ENCODE data around the gene UXS1.
A peak's percentile ranks its signal among the peaks of the same experiment; 100 is the strongest.
"Not testable (repeated sequence)": the region's sequence is repeated elsewhere in the genome, so short reads cannot be mapped to it uniquely, and the experiment has no call there.

UXS1 gene

GRCh38 chr2:106207246-106207645, 13.1 kb upstream of the UXS1 start:
- peaks cover 5% of the 10 kb centered on the region for H3K9me3 ChIP-seq (ENCODE audit: control insufficient read depth, low read length)
- H3K27ac ChIP-seq (ENCODE audit: low read depth, low read length, severe bottlenecking): no peak overlapping the region
- no CpG with 5 or more reads among the region's 2 CpGs for WGBS, 2 experiments (ENCODE audit: insufficient coverage in 2 of 2)
- H3K4me1 ChIP-seq (ENCODE audit: control insufficient read depth, insufficient read depth, low read length, poor library complexity, severe bottlenecking): no peaks in the 10 kb centered on the region
- H3K4me3 ChIP-seq (ENCODE audit: extremely low read depth, insufficient read depth, low read length, poor library complexity, severe bottlenecking): no peak overlapping the region
- no peaks in the 10 kb centered on the region for H3K36me3 ChIP-seq (ENCODE audit: control insufficient read depth, insufficient read depth, low read length)

GRCh38 chr2:106205488-106205887, 11.4 kb upstream of the UXS1 start:
- no peak overlapping the region for H3K27ac ChIP-seq (ENCODE audit: low read depth, low read length, severe bottlenecking)
- 100% methylated on average over 2 of the region's 5 CpGs; no CpG with 5 or more reads in 1 of the 2 experiments for WGBS, 2 experiments (ENCODE audit: insufficient coverage in 2 of 2)
- no peak overlapping the region for H3K4me3 ChIP-seq (ENCODE audit: extremely low read depth, insufficient read depth, low read length, poor library complexity, severe bottlenecking)
- no peaks in the 10 kb centered on the region for H3K36me3 ChIP-seq (ENCODE audit: control insufficient read depth, insufficient read depth, low read length)
- no peaks in the 10 kb centered on the region for H3K4me1 ChIP-seq (ENCODE audit: control insufficient read depth, insufficient read depth, low read length, poor library complexity, severe bottlenecking)
- H3K9me3 ChIP-seq (ENCODE audit: control insufficient read depth, low read length): peaks cover 5% of the 10 kb centered on the region

- not testable (repeated sequence) for H3K4me1 ChIP-seq (ENCODE audit: control insufficient read depth, insufficient read depth, low read length, poor library complexity, severe bottlenecking); H3K27ac ChIP-seq (ENCODE audit: low read depth, low read length, severe bottlenecking); H3K36me3 ChIP-seq (ENCODE audit: control insufficient read depth, insufficient read depth, low read length); H3K9me3 ChIP-seq (ENCODE audit: control insufficient read depth, low read length); H3K4me3 ChIP-seq (ENCODE audit: extremely low read depth, insufficient read depth, low read length, poor library complexity, severe bottlenecking)
- no CpG with 5 or more reads among the region's 1 CpG for WGBS, 2 experiments (ENCODE audit: insufficient coverage in 2 of 2)
These were observed 10.4 kb upstream of the UXS1 start for GRCh38 chr2:106204551-106204950.

GRCh38 chr2:106201661-106202060, 7.6 kb upstream of the UXS1 start:
- H3K36me3 ChIP-seq (ENCODE audit: control insufficient read depth, insufficient read depth, low read length): no peaks in the 10 kb centered on the region
- no CpG with 5 or more reads among the region's 2 CpGs for whole genome bisulfite sequencing, 2 experiments (ENCODE audit: insufficient coverage in 2 of 2)
- no peaks in the 10 kb centered on the region for H3K9me3 ChIP-seq (ENCODE audit: control insufficient read depth, low read length)
- H3K27ac ChIP-seq (ENCODE audit: low read depth, low read length, severe bottlenecking): no peak overlapping the region
- H3K4me1 ChIP-seq (ENCODE audit: control insufficient read depth, insufficient read depth, low read length, poor library complexity, severe bottlenecking): peaks cover 4% of the 10 kb centered on the region
- no peak overlapping the region for H3K4me3 ChIP-seq (ENCODE audit: extremely low read depth, insufficient read depth, low read length, poor library complexity, severe bottlenecking)

- peaks cover 4% of the 10 kb centered on the region for H3K4me1 ChIP-seq (ENCODE audit: control insufficient read depth, insufficient read depth, low read length, poor library complexity, severe bottlenecking)
- no peak overlapping the region for H3K27ac ChIP-seq (ENCODE audit: low read depth, low read length, severe bottlenecking)
- WGBS, 2 experiments (ENCODE audit: insufficient coverage in 2 of 2): 44 to 66% methylated on average over 2 to 3 of the region's 3 CpGs
- H3K4me3 ChIP-seq (ENCODE audit: extremely low read depth, insufficient read depth, low read length, poor library complexity, severe bottlenecking): no peak overlapping the region
- no peaks in the 10 kb centered on the region for H3K9me3 ChIP-seq (ENCODE audit: control insufficient read depth, low read length)
- no peaks in the 10 kb centered on the region for H3K36me3 ChIP-seq (ENCODE audit: control insufficient read depth, insufficient read depth, low read length)
These were observed 3.8 kb upstream of the UXS1 start for GRCh38 chr2:106197878-106198277.

GRCh38 chr2:106195981-106196380, 1.9 kb upstream of the UXS1 start:
- Histone ChIP-seq H3K4me3 (ENCODE audit: extremely low read depth, insufficient read depth, low read length, poor library complexity, severe bottlenecking) (no peak overlapping the region), H3K27ac (ENCODE audit: low read depth, low read length, severe bottlenecking) (no peak overlapping the region), H3K4me1 (ENCODE audit: control insufficient read depth, insufficient read depth, low read length, poor library complexity, severe bottlenecking) (peaks cover 8% of the 10 kb centered on the region), H3K9me3 (ENCODE audit: control insufficient read depth, low read length) (no peaks in the 10 kb centered on the region), H3K36me3 (ENCODE audit: control insufficient read depth, insufficient read depth, low read length) (no peaks in the 10 kb centered on the region)
- WGBS, 2 experiments (ENCODE audit: insufficient coverage in 2 of 2): 63 to 70% methylated on average over 3 to 5 of the region's 6 CpGs

- H3K36me3 ChIP-seq (ENCODE audit: control insufficient read depth, insufficient read depth, low read length): no peaks in the 10 kb centered on the region
- no peaks in the 10 kb centered on the region for H3K9me3 ChIP-seq (ENCODE audit: control insufficient read depth, low read length)
- H3K4me3 ChIP-seq (ENCODE audit: extremely low read depth, insufficient read depth, low read length, poor library complexity, severe bottlenecking): no peak overlapping the region
- 93% methylated on average over 4 to 6 of the region's 6 CpGs for WGBS, 2 experiments (ENCODE audit: insufficient coverage in 2 of 2)
- H3K27ac ChIP-seq (ENCODE audit: low read depth, low read length, severe bottlenecking): no peak overlapping the region
- peaks cover 8% of the 10 kb centered on the region for H3K4me1 ChIP-seq (ENCODE audit: control insufficient read depth, insufficient read depth, low read length, poor library complexity, severe bottlenecking)
These were observed 1.4 kb upstream of the UXS1 start for GRCh38 chr2:106195456-106195855.

- Histone ChIP-seq H3K36me3 (ENCODE audit: control insufficient read depth, insufficient read depth, low read length) (no peaks in the 10 kb centered on the region), H3K27ac (ENCODE audit: low read depth, low read length, severe bottlenecking) (no peak overlapping the region), H3K4me3 (ENCODE audit: extremely low read depth, insufficient read depth, low read length, poor library complexity, severe bottlenecking) (peak overlapping the region; percentile 95), H3K4me1 (ENCODE audit: control insufficient read depth, insufficient read depth, low read length, poor library complexity, severe bottlenecking) (peaks cover 8% of the 10 kb centered on the region), H3K9me3 (ENCODE audit: control insufficient read depth, low read length) (no peaks in the 10 kb centered on the region)
- 0% methylated on average over 22 to 29 of the region's 37 CpGs for WGBS, 2 experiments (ENCODE audit: insufficient coverage in 2 of 2)
These were observed 468 bp downstream of the UXS1 start for GRCh38 chr2:106193690-106193976.

GRCh38 chr2:106192752-106193689, 1.1 kb downstream of the UXS1 start:
- Histone ChIP-seq H3K9me3 (ENCODE audit: control insufficient read depth, low read length) (no peaks in the 10 kb centered on the region), H3K27ac (ENCODE audit: low read depth, low read length, severe bottlenecking) (peak overlapping the region; percentile 23), H3K4me1 (ENCODE audit: control insufficient read depth, insufficient read depth, low read length, poor library complexity, severe bottlenecking) (peaks cover 5% of the 10 kb centered on the region), H3K36me3 (ENCODE audit: control insufficient read depth, insufficient read depth, low read length) (no peaks in the 10 kb centered on the region), H3K4me3 (ENCODE audit: extremely low read depth, insufficient read depth, low read length, poor library complexity, severe bottlenecking) (peak overlapping the region; percentile 95)
- whole genome bisulfite sequencing, 2 experiments (ENCODE audit: insufficient coverage in 2 of 2): 1 to 2% methylated on average over 27 to 28 of the region's 30 CpGs

- Histone ChIP-seq H3K4me3 (ENCODE audit: extremely low read depth, insufficient read depth, low read length, poor library complexity, severe bottlenecking) (no peak overlapping the region), H3K4me1 (ENCODE audit: control insufficient read depth, insufficient read depth, low read length, poor library complexity, severe bottlenecking) (peaks cover 4% of the 10 kb centered on the region), H3K36me3 (ENCODE audit: control insufficient read depth, insufficient read depth, low read length) (peaks cover 4% of the 10 kb centered on the region), H3K9me3 (ENCODE audit: control insufficient read depth, low read length) (no peaks in the 10 kb centered on the region), H3K27ac (ENCODE audit: low read depth, low read length, severe bottlenecking) (no peak overlapping the region)
- WGBS, 2 experiments (ENCODE audit: insufficient coverage in 2 of 2): 86 to 87% methylated on average over 5 of the region's 5 CpGs
These were observed 2.5 kb downstream of the UXS1 start for GRCh38 chr2:106191511-106192016.

- Histone ChIP-seq H3K4me1 (ENCODE audit: control insufficient read depth, insufficient read depth, low read length, poor library complexity, severe bottlenecking) (peaks cover 4% of the 10 kb centered on the region), H3K4me3 (ENCODE audit: extremely low read depth, insufficient read depth, low read length, poor library complexity, severe bottlenecking) (no peak overlapping the region), H3K36me3 (ENCODE audit: control insufficient read depth, insufficient read depth, low read length) (peaks cover 4% of the 10 kb centered on the region), H3K27ac (ENCODE audit: low read depth, low read length, severe bottlenecking) (no peak overlapping the region), H3K9me3 (ENCODE audit: control insufficient read depth, low read length) (no peaks in the 10 kb centered on the region)
- 100% methylated on average over 1 of the region's 5 CpGs for WGBS, 2 experiments (ENCODE audit: insufficient coverage in 2 of 2)
These were observed 4.2 kb downstream of the UXS1 start for GRCh38 chr2:106189764-106190468.

Measured in mesodermal cell (in vitro differentiated cells).